ENCODE results near the gene SLC22A23. TPM values are rescaled to one million over a fixed set of nuclear protein-coding genes. Genes with fewer than 3 reads are reported as not detected.

The SLC22A23 gene
- total RNA-seq, 2 experiments from 2014 or later: not detected

- intact Hi-C loops (cut with micrococcal nuclease; ENCODE audit: unreplicated experiment): no loop called here
- ChIA-PET POLR2A (no interaction called here), CTCF (ENCODE audit: unreplicated experiment) (interaction anchor here (0.8 kb wide), 1 partner anchor 9 kb away, joined by 3 read pairs; no protein-coding TSS in a partner anchor)
- BruUV-seq (replicated peaks): no TSS peak
- no peak overlapping the region for H3K4me3 ChIP-seq (ENCODE audit: low read depth, low read length, poor library complexity, severe bottlenecking)
- no peaks in the 10 kb centered on the region for H3K4me1 ChIP-seq (ENCODE audit: insufficient read depth, low read length, poor library complexity, severe bottlenecking)
- no peaks in the 10 kb centered on the region for H3K79me2 ChIP-seq (ENCODE audit: insufficient read depth, low read depth, low read length)
- no peaks in the 10 kb centered on the region for H3K9me3 ChIP-seq (ENCODE audit: low read length)
- no peak for DNase-seq (ENCODE audit: low spot score)
- TF ChIP-seq EZH2phosphoT487 (IDR thresholded peaks at IDR 0.05; ENCODE audit: borderline replicate concordance, low read depth, low read length) (no peak), CTCF (conservative IDR thresholded peaks at IDR 0.05; ENCODE audit: low read length) (no peak)
- H4K20me1 ChIP-seq (ENCODE audit: insufficient read depth, low read length): no peaks in the 10 kb centered on the region
- no peak overlapping the region for H3K4me2 ChIP-seq (ENCODE audit: low read length)
- H3K27ac ChIP-seq (ENCODE audit: low read depth, low read length, poor library complexity, severe bottlenecking): no peak overlapping the region
- no peaks in the 10 kb centered on the region for H3K9me2 ChIP-seq (ENCODE audit: insufficient read depth, low read length)
- H2AFZ ChIP-seq (ENCODE audit: low read length): no peak overlapping the region
- H3K36me3 ChIP-seq (ENCODE audit: insufficient read depth, low read length): no peaks in the 10 kb centered on the region
Observed at GRCh38 chr6:3412779-3413500, 43.9 kb downstream of the SLC22A23 start.

- DNase-seq (ENCODE audit: low spot score): no peak
- intact Hi-C loops (cut with micrococcal nuclease; ENCODE audit: unreplicated experiment): loop anchor here (1.0 to 2.0 kb wide), 2 partner anchors 133 to 321 kb away; no protein-coding TSS in a partner anchor
Observed at GRCh38 chr6:3411967-3412778, 44.7 kb downstream of the SLC22A23 start.

More at GRCh38 chr6:3411967-3412778, 44.7 kb downstream of the SLC22A23 start:
- Histone ChIP-seq H3K79me2 (ENCODE audit: insufficient read depth, low read depth, low read length) (no peaks in the 10 kb centered on the region), H3K27ac (ENCODE audit: low read depth, low read length, poor library complexity, severe bottlenecking) (no peak overlapping the region), H3K4me2 (ENCODE audit: low read length) (no peak overlapping the region), H4K20me1 (ENCODE audit: insufficient read depth, low read length) (no peaks in the 10 kb centered on the region), H3K9me3 (ENCODE audit: low read length) (no peaks in the 10 kb centered on the region), H2AFZ (ENCODE audit: low read length) (no peak overlapping the region), H3K4me1 (ENCODE audit: insufficient read depth, low read length, poor library complexity, severe bottlenecking) (no peaks in the 10 kb centered on the region), H3K4me3 (ENCODE audit: low read depth, low read length, poor library complexity, severe bottlenecking) (no peak overlapping the region), H3K36me3 (ENCODE audit: insufficient read depth, low read length) (no peaks in the 10 kb centered on the region), H3K9me2 (ENCODE audit: insufficient read depth, low read length) (no peaks in the 10 kb centered on the region)
- no peak for TF ChIP-seq CTCF (conservative IDR thresholded peaks at IDR 0.05; ENCODE audit: low read length)
- no peak for TF ChIP-seq EZH2phosphoT487 (IDR thresholded peaks at IDR 0.05; ENCODE audit: borderline replicate concordance, low read depth, low read length)
- CTCF ChIA-PET (ENCODE audit: unreplicated experiment): interaction anchor here (0.8 kb wide), 1 partner anchor 9 kb away, joined by 3 read pairs; no protein-coding TSS in a partner anchor
- BruUV-seq (replicated peaks): no TSS peak
- POLR2A ChIA-PET: no interaction called here
